ENCODE measurements around the gene DNAH1.

Gene DNAH1

GRCh38 chr3:52277071-52277964 is 38.8 kb upstream of the DNAH1 start:
- peak overlapping the region; percentile 84 for H3K4me3 ChIP-seq (replicated peaks; ENCODE audit: low read depth, low read length)
- TF ChIP-seq CTCF (IDR thresholded peaks at IDR 0.05; ENCODE audit: low read depth, low read length, missing control alignments): no peak
- peak; percentile 26 for DNase-seq (ENCODE audit: extremely low read depth, low read depth)

GRCh38 chr3:52277972-52278509 is 38.1 kb upstream of the DNAH1 start:
- DNase-seq (ENCODE audit: extremely low read depth, low read depth): no peak
- TF ChIP-seq CTCF (IDR thresholded peaks at IDR 0.05; ENCODE audit: low read depth, low read length, missing control alignments): peak; percentile 14
- H3K4me3 ChIP-seq (replicated peaks; ENCODE audit: low read depth, low read length): peak overlapping the region; percentile 84

- DNase-seq (ENCODE audit: extremely low read depth, low read depth): peak; percentile 48
- TF ChIP-seq CTCF (IDR thresholded peaks at IDR 0.05; ENCODE audit: low read depth, low read length, missing control alignments): peak; percentile 58
- H3K4me3 ChIP-seq (replicated peaks; ENCODE audit: low read depth, low read length): peak within 1 kb of the TSS; percentile 84
Observed at GRCh38 chr3:52278510-52279069, 37.5 kb upstream of the DNAH1 start, which contains the start of gene WDR82. TSS of gene WDR82 (minus strand) at chr3:52278649. CDS start at chr3:52278361, 288 bp downstream.

GRCh38 chr3:52279596-52279995 is 36.5 kb upstream of the DNAH1 start:
- DNase-seq (ENCODE audit: extremely low read depth, low read depth): no peak
- peak overlapping the region; percentile 84 for H3K4me3 ChIP-seq (replicated peaks; ENCODE audit: low read depth, low read length)
- TF ChIP-seq CTCF (IDR thresholded peaks at IDR 0.05; ENCODE audit: low read depth, low read length, missing control alignments): no peak

- TF ChIP-seq CTCF (IDR thresholded peaks at IDR 0.05; ENCODE audit: low read depth, low read length, missing control alignments): no peak
- no peak overlapping the region for H3K4me3 ChIP-seq (replicated peaks; ENCODE audit: low read depth, low read length)
- DNase-seq (ENCODE audit: extremely low read depth, low read depth): no peak
Observed at GRCh38 chr3:52280050-52280461, 36.1 kb upstream of the DNAH1 start.

- TF ChIP-seq CTCF (IDR thresholded peaks at IDR 0.05; ENCODE audit: low read depth, low read length, missing control alignments): no peak
- H3K4me3 ChIP-seq (replicated peaks; ENCODE audit: low read depth, low read length): no peak overlapping the region
- DNase-seq (ENCODE audit: extremely low read depth, low read depth): no peak
Observed at GRCh38 chr3:52281981-52282801, 33.9 kb upstream of the DNAH1 start.
